A549 treated with AZD9567 at 1 μM for 4 hours (cell line): ENCODE measurements around the gene NOBOX. TPM values are rescaled to one million over a fixed set of nuclear protein-coding genes. Genes with fewer than 3 reads are reported as not detected.

Experiments
- total RNA-seq: library from RNA; stranded (reverse); fragments of 200-300 nt; extraction: Qiagen RNA extraction; gene quantifications from 5 replicates; pipeline ENCODE4 v1.2.3, GENCODE V29; 2022; ENCODE audit not compliant: insufficient read depth

The NOBOX gene
- not detected in 5 replicates for total RNA-seq

DNA sequence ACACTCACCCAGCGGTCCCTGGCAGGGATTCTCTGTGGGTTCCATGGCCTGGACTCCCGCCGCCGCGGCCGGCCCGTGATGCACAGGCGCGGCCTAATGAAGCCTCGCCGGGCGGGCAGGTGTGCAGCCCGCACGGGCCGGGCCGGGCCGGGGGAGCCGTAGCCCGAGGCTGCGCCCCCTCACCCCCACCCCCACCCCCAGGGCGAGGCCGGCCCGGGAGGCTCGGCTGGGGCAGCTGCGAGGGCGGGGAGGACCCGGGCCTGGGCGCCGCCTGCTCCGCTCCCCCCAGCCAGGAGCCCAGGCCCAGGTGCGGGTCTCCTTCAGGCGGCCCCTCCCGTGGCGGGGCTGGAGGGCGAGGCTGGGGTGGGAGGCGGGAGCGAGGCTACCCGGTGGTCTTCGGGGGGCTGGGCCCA is at the start of gene NOBOX:
Gene NOBOX, minus strand, starts transcription at position 45 of the 413 bp plus-strand sequence.

DNA sequence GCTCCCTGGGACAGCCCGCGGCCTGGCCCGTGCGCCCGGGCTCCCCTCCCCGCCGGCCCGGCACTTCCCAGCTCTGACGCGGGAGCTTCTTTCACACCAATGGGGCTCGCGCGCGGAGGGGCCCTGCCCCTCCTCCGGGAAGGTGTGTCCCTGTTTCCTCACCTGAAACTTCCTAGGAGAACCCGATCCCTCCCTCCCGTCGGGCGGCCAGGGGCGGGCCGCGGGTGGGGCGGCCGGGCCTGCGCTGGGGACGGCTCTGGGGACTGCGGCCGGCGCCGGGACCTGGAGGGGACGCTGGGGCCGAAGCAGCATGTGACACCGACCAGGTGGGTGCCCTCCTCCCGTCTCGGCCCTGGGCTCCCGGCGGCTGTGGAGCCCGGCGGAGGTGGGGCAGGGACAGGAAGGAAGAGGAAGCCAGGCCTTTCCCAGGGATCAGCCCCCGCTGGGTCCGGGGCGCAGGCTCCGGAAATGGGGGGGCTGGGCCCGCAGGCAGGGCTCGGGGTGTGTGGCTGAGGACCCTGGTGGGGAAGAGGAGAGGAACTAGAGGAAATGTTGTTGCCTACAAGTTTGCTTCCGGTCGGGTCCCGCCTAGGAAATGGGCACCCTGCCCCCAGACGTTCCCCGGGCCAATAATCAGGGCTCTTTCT is 48.2 kb downstream of the NOBOX start, which contains the start of gene ARHGEF5:
Gene ARHGEF5, plus strand, starts transcription at position 227 of the 647 bp plus-strand sequence. CDS start 7,268 bp downstream, outside the sequence.

Other genes with a start within 250 kb of the NOBOX start
- gene CTAGE4, start 220.2 kb downstream of the NOBOX start, total RNA-seq = 0.02 to 0.03 TPM in 2 of 5 replicates, not detected in the others
- 0.27 to 0.53 TPM (median 0.39 TPM) in 4 of 5 replicates, not detected in the other for gene ARHGEF35, start 207.9 kb downstream of the NOBOX start, total RNA-seq
- gene OR2A42, start 164.1 kb downstream of the NOBOX start, total RNA-seq = not detected in 5 replicates
- not detected in 5 replicates for gene OR2A7, start 138.9 kb downstream of the NOBOX start, total RNA-seq
- gene CTAGE8, start 134.4 kb downstream of the NOBOX start, total RNA-seq = 0.02 TPM in 1 of 5 replicates, not detected in the others
- not detected in 5 replicates for gene OR2A1, start 91.3 kb downstream of the NOBOX start, total RNA-seq
- 2.1 to 3.5 TPM (median 2.2 TPM) in 5 replicates for gene ARHGEF5, start 48.3 kb downstream of the NOBOX start, total RNA-seq